Measurements from ENCODE around the gene DDAH1.

GRCh38 chr1:85421179-85421578 is 43.8 kb downstream of the DDAH1 start:
- TF ChIP-seq CTCF (conservative IDR thresholded peaks at IDR 0.05; ENCODE audit: low read depth in 2 of 2) (no peak), POLR2AphosphoS5 (IDR thresholded peaks at IDR 0.05; ENCODE audit: low read depth) (no peak), EZH2 (IDR thresholded peaks at IDR 0.05; ENCODE audit: low read depth, unreplicated experiment) (no peak), CREB1 (CRISPR knock-in tag; IDR thresholded peaks at IDR 0.05; ENCODE audit: low read depth) (no peak), EZH2phosphoT487 (IDR thresholded peaks at IDR 0.05; ENCODE audit: unreplicated experiment) (no peak), ZNF331 (CRISPR knock-in tag; IDR thresholded peaks at IDR 0.05; ENCODE audit: low read depth) (no peak), ZNF114 (CRISPR knock-in tag; IDR thresholded peaks at IDR 0.05) (no peak), REST (IDR thresholded peaks at IDR 0.05; ENCODE audit: unreplicated experiment) (no peak), NANOG (IDR thresholded peaks at IDR 0.05; ENCODE audit: borderline replicate concordance) (no peak), ETS1 (IDR thresholded peaks at IDR 0.05) (no peak), STAT1 (IDR thresholded peaks at IDR 0.05; ENCODE audit: unreplicated experiment) (no peak)

Data from GM23338 (cell line).